Activated T-cell treated with anti-CD3 and anti-CD28 coated beads, Interleukin-2, amount 50 U/mL, for 4 hours (primary cell): ENCODE results near the gene PGLYRP2. TPM values are rescaled to one million over a fixed set of nuclear protein-coding genes. Genes with fewer than 3 reads are reported as not detected.

Experiments used
- ATAC-seq, 2 donors: fragments of 200-7000 bp; cut with Tn5 transposase; one replicate each; pipeline ENCODE4 v1.10.0; 2021
- DNase-seq: peaks from one replicate; pipeline ENCODE4 v3.0.0-alpha.2; 2020
- H3K27me3 Mint-ChIP-seq: one replicate; pipeline ENCODE4 v1.8.0; 2021; ENCODE audit warnings: low read depth, mixed read lengths
- H3K36me3 Mint-ChIP-seq: one replicate; pipeline ENCODE4 v1.8.0; 2022; ENCODE audit warnings: mixed read lengths; ENCODE audit not compliant: insufficient read depth
- H3K4me1 Mint-ChIP-seq: one replicate; pipeline ENCODE4 v1.8.0; 2021; ENCODE audit warnings: low read depth, mixed read lengths
- H3K4me3 Mint-ChIP-seq: one replicate; pipeline ENCODE4 v1.8.0; 2021; ENCODE audit warnings: mild to moderate bottlenecking, moderate library complexity, mixed read lengths
- H3K9me3 Mint-ChIP-seq: one replicate; pipeline ENCODE4 v1.8.0; 2021; ENCODE audit warnings: mixed read lengths
- total RNA-seq, 3 donors: library from RNA; stranded (reverse); gene quantifications; one replicate each; pipeline ENCODE4 v1.2.1, GENCODE V29; 2021

The PGLYRP2 gene
- total RNA-seq, 3 donors from 2014 or later: 0.08 TPM; not detected in 2

- peak; percentile 12 to 22 for ATAC-seq
- H3K4me3 Mint-ChIP-seq: peak overlapping the region; percentile 99
- no peak for DNase-seq
These were observed 47.2 kb downstream of the PGLYRP2 start for GRCh38 chr19:15432018-15432494.

DNA sequence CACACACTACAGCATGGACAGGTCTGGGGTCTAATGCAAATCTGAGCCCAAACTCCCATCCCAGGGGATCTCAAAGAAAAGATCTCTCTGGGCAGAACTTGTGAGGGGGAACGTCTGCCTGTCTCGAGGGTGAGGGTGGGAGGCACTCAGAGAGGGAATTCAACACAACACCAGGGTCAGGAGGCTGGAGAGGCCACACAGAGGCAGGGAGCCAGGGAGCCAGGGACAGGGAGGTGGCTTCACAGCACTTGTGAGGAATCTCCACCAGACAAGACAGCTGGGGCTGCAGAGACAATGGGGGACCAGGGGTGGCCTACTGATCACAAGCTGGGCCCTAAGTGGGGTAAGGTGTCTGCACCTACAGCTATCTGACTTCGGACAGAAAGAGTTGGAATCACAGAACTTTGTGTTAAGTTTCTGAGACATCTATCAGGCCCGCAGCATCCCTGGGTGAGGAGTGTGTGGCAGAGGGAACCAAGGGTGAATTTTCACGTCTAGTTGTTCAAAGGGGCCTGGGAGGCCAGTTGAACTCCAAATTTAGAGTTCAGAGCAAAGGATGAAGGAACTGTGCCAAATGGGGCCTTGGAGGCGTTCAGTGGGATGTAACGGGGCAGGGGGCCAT is 47.8 kb downstream of the PGLYRP2 start:
- no peak for DNase-seq
- Mint-ChIP-seq H3K4me1 (peaks cover 30% of the 10 kb centered on the region), H3K9me3 (no peaks in the 10 kb centered on the region), H3K4me3 (peak overlapping the region; percentile 99), H3K36me3 (peaks cover 16% of the 10 kb centered on the region), H3K27me3 (no peaks in the 10 kb centered on the region)
- ATAC-seq: no peak

More at GRCh38 chr19:15432018-15432494, 47.2 kb downstream of the PGLYRP2 start:
- no peaks in the 10 kb centered on the region for H3K9me3 Mint-ChIP-seq
- no peaks in the 10 kb centered on the region for H3K27me3 Mint-ChIP-seq
- peaks cover 30% of the 10 kb centered on the region for H3K4me1 Mint-ChIP-seq
- peaks cover 11% of the 10 kb centered on the region for H3K36me3 Mint-ChIP-seq

DNA sequence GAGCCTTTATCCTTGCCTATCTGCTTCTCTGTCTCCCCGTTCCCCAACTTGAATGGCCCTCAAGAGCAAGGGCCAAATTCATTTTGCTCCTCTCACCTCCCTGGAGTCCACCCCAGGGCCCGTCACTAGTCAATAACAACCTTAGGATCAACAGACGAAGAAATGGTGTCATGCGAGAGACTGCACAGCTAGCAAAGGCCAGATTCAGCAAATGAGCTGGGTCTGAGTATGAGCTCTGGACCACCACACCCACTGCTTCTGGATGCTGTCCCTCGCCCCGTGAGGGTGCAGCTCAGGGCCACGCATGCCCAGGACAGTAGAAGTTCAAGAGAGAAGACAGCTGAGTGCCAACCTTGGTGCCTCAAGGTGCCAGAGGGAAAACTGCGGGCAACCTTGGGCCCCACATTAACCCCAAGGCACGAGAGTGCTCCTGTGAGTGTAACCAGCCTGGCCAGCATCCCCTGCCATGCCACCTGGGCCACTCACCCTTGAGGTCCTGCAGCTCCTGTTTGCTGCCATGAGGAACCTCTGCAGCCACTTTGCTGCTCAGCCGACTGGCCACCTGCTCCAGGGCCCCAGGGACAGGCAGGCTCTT is 48.7 kb downstream of the PGLYRP2 start:
- no peaks in the 10 kb centered on the region for H3K27me3 Mint-ChIP-seq
- peaks cover 23% of the 10 kb centered on the region for H3K36me3 Mint-ChIP-seq
- no peaks in the 10 kb centered on the region for H3K9me3 Mint-ChIP-seq
- ATAC-seq (no peak), DNase-seq (no peak)
- H3K4me3 Mint-ChIP-seq: peak overlapping the region; percentile 99
- peaks cover 30% of the 10 kb centered on the region for H3K4me1 Mint-ChIP-seq

GRCh38 chr19:15429825-15430467 is 49.4 kb downstream of the PGLYRP2 start:
- peaks cover 23% of the 10 kb centered on the region for H3K36me3 Mint-ChIP-seq
- H3K4me1 Mint-ChIP-seq: peaks cover 30% of the 10 kb centered on the region
- ATAC-seq (no peak), DNase-seq (no peak)
- peak overlapping the region; percentile 99 for H3K4me3 Mint-ChIP-seq
- no peaks in the 10 kb centered on the region for H3K9me3 Mint-ChIP-seq
- no peaks in the 10 kb centered on the region for H3K27me3 Mint-ChIP-seq

GRCh38 chr19:15428956-15429824 is 50.1 kb downstream of the PGLYRP2 start:
- DNase-seq (no peak), ATAC-seq (no peak)
- H3K27me3 Mint-ChIP-seq: no peaks in the 10 kb centered on the region
- peaks cover 30% of the 10 kb centered on the region for H3K4me1 Mint-ChIP-seq
- peaks cover 25% of the 10 kb centered on the region for H3K36me3 Mint-ChIP-seq
- no peak overlapping the region for H3K4me3 Mint-ChIP-seq
- no peaks in the 10 kb centered on the region for H3K9me3 Mint-ChIP-seq

- H3K9me3 Mint-ChIP-seq: no peaks in the 10 kb centered on the region
- no peak overlapping the region for H3K4me3 Mint-ChIP-seq
- peaks cover 23% of the 10 kb centered on the region for H3K4me1 Mint-ChIP-seq
- peaks cover 31% of the 10 kb centered on the region for H3K36me3 Mint-ChIP-seq
- ATAC-seq (no peak), DNase-seq (no peak)
- no peaks in the 10 kb centered on the region for H3K27me3 Mint-ChIP-seq
These were observed 51.3 kb downstream of the PGLYRP2 start for GRCh38 chr19:15427991-15428471.

DNA sequence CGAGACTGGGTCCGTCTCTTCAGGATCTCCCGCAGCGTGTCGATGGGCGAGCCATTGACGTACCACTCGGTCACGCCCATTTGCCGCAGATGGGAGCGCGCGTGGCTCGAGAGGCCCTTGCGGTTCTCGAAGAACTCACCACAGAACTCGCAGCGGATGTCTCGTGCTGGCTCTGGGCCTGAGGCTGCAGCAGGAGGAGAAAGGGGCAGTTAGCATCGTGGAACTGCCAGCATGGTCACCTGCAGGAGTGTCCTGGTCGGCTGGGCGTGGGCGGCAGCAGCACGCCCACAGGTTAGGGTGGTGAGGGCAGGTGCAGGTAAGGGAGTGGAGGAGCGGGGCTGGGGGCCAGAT is 52.0 kb downstream of the PGLYRP2 start:
- Mint-ChIP-seq H3K27me3 (no peaks in the 10 kb centered on the region), H3K4me3 (no peak overlapping the region), H3K9me3 (no peaks in the 10 kb centered on the region), H3K36me3 (peaks cover 39% of the 10 kb centered on the region), H3K4me1 (peaks cover 22% of the 10 kb centered on the region)
- ATAC-seq (no peak), DNase-seq (no peak)

- H3K9me3 Mint-ChIP-seq: no peaks in the 10 kb centered on the region
- H3K4me3 Mint-ChIP-seq: no peak overlapping the region
- H3K27me3 Mint-ChIP-seq: no peaks in the 10 kb centered on the region
- ATAC-seq: no peak
- H3K36me3 Mint-ChIP-seq: peaks cover 41% of the 10 kb centered on the region
- H3K4me1 Mint-ChIP-seq: peaks cover 19% of the 10 kb centered on the region
- no peak for DNase-seq
These were observed 52.6 kb downstream of the PGLYRP2 start for GRCh38 chr19:15426485-15427349.

GRCh38 chr19:15425321-15425950 is 53.9 kb downstream of the PGLYRP2 start:
- Mint-ChIP-seq H3K36me3 (peaks cover 38% of the 10 kb centered on the region), H3K4me3 (no peak overlapping the region), H3K4me1 (peaks cover 6% of the 10 kb centered on the region), H3K9me3 (no peaks in the 10 kb centered on the region), H3K27me3 (no peaks in the 10 kb centered on the region)
- ATAC-seq: no peak
- DNase-seq: no peak

GRCh38 chr19:15424692-15425272 is 54.5 kb downstream of the PGLYRP2 start:
- Mint-ChIP-seq H3K4me3 (no peak overlapping the region), H3K9me3 (no peaks in the 10 kb centered on the region), H3K4me1 (peaks cover 6% of the 10 kb centered on the region), H3K27me3 (no peaks in the 10 kb centered on the region), H3K36me3 (peaks cover 37% of the 10 kb centered on the region)
- ATAC-seq: peak in 1 of 2 donors; percentile 6
- DNase-seq: no peak

DNA sequence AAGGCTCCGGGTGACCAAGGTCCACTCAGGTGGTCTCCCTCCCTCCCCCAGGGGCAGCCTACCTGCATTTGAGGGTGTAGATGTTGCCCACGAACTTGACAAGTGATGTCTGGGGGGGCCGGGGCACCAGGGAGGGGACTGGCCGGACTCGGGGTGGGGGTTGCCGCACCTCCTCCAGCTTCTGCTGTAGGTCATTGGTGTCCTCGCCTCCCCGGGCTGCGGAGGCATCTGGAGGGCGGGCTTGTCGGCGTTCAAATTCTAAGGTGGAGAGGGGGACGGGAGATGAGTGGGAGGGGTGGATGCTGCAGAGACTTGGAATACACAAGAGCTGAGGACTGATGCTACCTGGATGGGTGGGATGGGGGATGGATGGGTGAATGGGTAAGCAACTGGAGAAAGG is 55.2 kb downstream of the PGLYRP2 start:
- peaks cover 37% of the 10 kb centered on the region for H3K36me3 Mint-ChIP-seq
- DNase-seq (no peak), ATAC-seq (no peak)
- H3K4me1 Mint-ChIP-seq: peaks cover 12% of the 10 kb centered on the region
- H3K27me3 Mint-ChIP-seq: no peaks in the 10 kb centered on the region
- no peak overlapping the region for H3K4me3 Mint-ChIP-seq
- no peaks in the 10 kb centered on the region for H3K9me3 Mint-ChIP-seq

DNA sequence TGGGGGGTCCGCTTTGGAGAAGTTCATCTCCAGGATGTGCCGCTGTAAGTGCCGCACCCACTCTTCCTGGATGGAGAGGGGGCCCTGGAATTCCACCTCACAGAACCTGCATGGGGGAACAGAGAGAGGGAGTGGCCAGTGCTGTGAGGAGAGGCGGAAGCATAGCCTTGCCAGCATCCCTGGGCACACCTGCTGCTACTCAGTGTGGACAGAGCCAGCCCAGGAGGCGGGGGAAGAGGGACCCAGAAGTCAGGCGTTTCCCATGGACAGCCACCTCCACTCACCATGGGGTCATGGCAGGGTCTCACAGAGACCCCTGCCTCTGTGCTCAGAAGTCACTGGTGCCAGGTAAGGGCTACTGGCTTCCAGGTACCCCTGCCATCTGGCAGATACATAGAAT is 56.2 kb downstream of the PGLYRP2 start:
- Mint-ChIP-seq H3K27me3 (no peaks in the 10 kb centered on the region), H3K4me3 (no peak overlapping the region), H3K36me3 (peaks cover 37% of the 10 kb centered on the region), H3K9me3 (no peaks in the 10 kb centered on the region), H3K4me1 (peaks cover 15% of the 10 kb centered on the region)
- ATAC-seq (no peak), DNase-seq (no peak)
